Measurements from ENCODE around the gene ASTN2. TPM values are rescaled to one million over a fixed set of nuclear protein-coding genes. Genes with fewer than 3 reads are reported as not detected.

ASTN2 gene
- total RNA-seq, 2 experiments from 2014 or later = 1.7 to 4.2 TPM

GRCh38 chr9:116468793-116469527 is 945.9 kb downstream of the ASTN2 start:
- Histone ChIP-seq H3K4me3 (ENCODE audit: low read depth, low read length, poor library complexity, severe bottlenecking) (no peak overlapping the region), H3K27ac (ENCODE audit: low read depth, low read length, poor library complexity, severe bottlenecking) (no peak overlapping the region), H3K4me1 (ENCODE audit: insufficient read depth, low read length, poor library complexity, severe bottlenecking) (no peaks in the 10 kb centered on the region), H2AFZ (ENCODE audit: low read length) (no peak overlapping the region), H3K36me3 (ENCODE audit: insufficient read depth, low read length) (no peaks in the 10 kb centered on the region), H3K4me2 (ENCODE audit: low read length) (no peak overlapping the region), H4K20me1 (ENCODE audit: insufficient read depth, low read length) (no peaks in the 10 kb centered on the region), H3K9me3 (ENCODE audit: low read length) (no peaks in the 10 kb centered on the region), H3K9me2 (ENCODE audit: insufficient read depth, low read length) (no peaks in the 10 kb centered on the region), H3K79me2 (ENCODE audit: insufficient read depth, low read depth, low read length) (no peaks in the 10 kb centered on the region)
- DNase-seq (ENCODE audit: low spot score) = no peak
- ChIA-PET CTCF (ENCODE audit: unreplicated experiment) (no interaction called here), POLR2A (no interaction called here)
- TF ChIP-seq CTCF (conservative IDR thresholded peaks at IDR 0.05; ENCODE audit: low read length) (no peak), EZH2phosphoT487 (IDR thresholded peaks at IDR 0.05; ENCODE audit: borderline replicate concordance, low read depth, low read length) (no peak)
- no TSS peak for BruUV-seq (replicated peaks)
- intact Hi-C loops (cut with micrococcal nuclease; ENCODE audit: unreplicated experiment) = no loop called here

DNA sequence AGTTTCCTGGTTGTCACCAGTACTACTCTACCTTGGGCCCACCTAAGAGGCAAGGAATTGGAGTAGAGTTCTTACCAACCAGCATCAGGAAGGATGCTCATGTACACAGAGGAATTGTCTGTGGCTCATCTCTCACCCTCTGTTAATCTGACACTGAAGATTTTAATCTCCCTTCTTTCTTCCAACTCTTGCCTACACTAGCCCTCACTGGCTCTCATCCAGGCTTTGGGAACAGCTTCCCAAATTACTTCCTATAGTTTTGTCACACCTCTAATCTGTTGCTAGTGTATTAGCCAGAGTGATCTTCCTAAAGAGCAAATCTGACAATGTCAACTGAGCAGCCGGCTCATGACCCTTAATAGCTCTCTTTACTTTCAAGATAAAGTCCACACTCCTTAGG is 946.5 kb downstream of the ASTN2 start:
- intact Hi-C loops (cut with micrococcal nuclease; ENCODE audit: unreplicated experiment) = no loop called here
- no TSS peak for BruUV-seq (replicated peaks)
- TF ChIP-seq CTCF (conservative IDR thresholded peaks at IDR 0.05; ENCODE audit: low read length) (no peak), EZH2phosphoT487 (IDR thresholded peaks at IDR 0.05; ENCODE audit: borderline replicate concordance, low read depth, low read length) (no peak)
- Histone ChIP-seq H3K36me3 (ENCODE audit: insufficient read depth, low read length) (no peaks in the 10 kb centered on the region), H3K4me3 (ENCODE audit: low read depth, low read length, poor library complexity, severe bottlenecking) (no peak overlapping the region), H3K4me1 (ENCODE audit: insufficient read depth, low read length, poor library complexity, severe bottlenecking) (no peaks in the 10 kb centered on the region), H2AFZ (ENCODE audit: low read length) (no peak overlapping the region), H3K9me3 (ENCODE audit: low read length) (no peaks in the 10 kb centered on the region), H4K20me1 (ENCODE audit: insufficient read depth, low read length) (no peaks in the 10 kb centered on the region), H3K27ac (ENCODE audit: low read depth, low read length, poor library complexity, severe bottlenecking) (no peak overlapping the region), H3K4me2 (ENCODE audit: low read length) (no peak overlapping the region), H3K79me2 (ENCODE audit: insufficient read depth, low read depth, low read length) (no peaks in the 10 kb centered on the region), H3K9me2 (ENCODE audit: insufficient read depth, low read length) (no peaks in the 10 kb centered on the region)
- CTCF ChIA-PET (ENCODE audit: unreplicated experiment) = no interaction called here
- no peak for DNase-seq (ENCODE audit: low spot score)
- POLR2A ChIA-PET = no interaction called here

DNA sequence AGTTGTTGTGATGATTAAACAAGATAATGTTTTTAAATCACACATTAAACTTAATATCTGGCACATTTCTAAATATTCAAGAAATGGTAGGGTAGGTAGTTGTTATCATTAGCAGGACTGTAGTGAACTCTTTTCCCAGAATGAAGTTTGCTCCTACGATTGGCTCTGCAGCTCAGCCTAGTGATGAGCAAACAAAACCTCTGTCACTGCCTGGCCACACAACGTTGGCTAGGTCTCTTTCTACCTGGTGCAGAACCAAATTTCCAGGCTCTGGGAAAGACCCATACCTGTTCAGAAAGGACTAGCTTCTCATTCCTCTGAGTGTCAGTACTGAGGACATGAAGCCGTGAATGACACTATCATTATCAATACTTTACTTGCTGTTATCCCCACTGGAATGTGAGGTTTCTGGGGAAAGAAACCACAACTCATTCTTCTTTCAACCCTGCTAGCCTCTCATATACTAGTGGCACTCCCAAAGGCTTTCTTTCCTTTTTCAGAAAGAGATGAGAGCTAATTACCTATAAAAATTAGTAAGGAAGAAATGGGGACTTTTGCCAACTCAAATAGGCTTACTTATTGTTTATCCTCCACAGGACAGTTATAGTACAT is 947.0 kb downstream of the ASTN2 start:
- no peak for TF ChIP-seq CTCF (conservative IDR thresholded peaks at IDR 0.05; ENCODE audit: low read length)
- no peak for TF ChIP-seq EZH2phosphoT487 (IDR thresholded peaks at IDR 0.05; ENCODE audit: borderline replicate concordance, low read depth, low read length)
- H3K4me3 ChIP-seq (ENCODE audit: low read depth, low read length, poor library complexity, severe bottlenecking) = no peak overlapping the region
- H3K27ac ChIP-seq (ENCODE audit: low read depth, low read length, poor library complexity, severe bottlenecking) = no peak overlapping the region
- H3K9me2 ChIP-seq (ENCODE audit: insufficient read depth, low read length) = no peaks in the 10 kb centered on the region
- no peaks in the 10 kb centered on the region for H4K20me1 ChIP-seq (ENCODE audit: insufficient read depth, low read length)
- intact Hi-C loops (cut with micrococcal nuclease; ENCODE audit: unreplicated experiment) = no loop called here
- H3K79me2 ChIP-seq (ENCODE audit: insufficient read depth, low read depth, low read length) = no peaks in the 10 kb centered on the region
- no peaks in the 10 kb centered on the region for H3K36me3 ChIP-seq (ENCODE audit: insufficient read depth, low read length)
- CTCF ChIA-PET (ENCODE audit: unreplicated experiment) = no interaction called here
- no peaks in the 10 kb centered on the region for H3K9me3 ChIP-seq (ENCODE audit: low read length)
- BruUV-seq (replicated peaks) = no TSS peak
- DNase-seq (ENCODE audit: low spot score) = no peak
- no peak overlapping the region for H2AFZ ChIP-seq (ENCODE audit: low read length)
- H3K4me1 ChIP-seq (ENCODE audit: insufficient read depth, low read length, poor library complexity, severe bottlenecking) = no peaks in the 10 kb centered on the region
- H3K4me2 ChIP-seq (ENCODE audit: low read length) = no peak overlapping the region
- POLR2A ChIA-PET = no interaction called here
